Stimulated activated CD4-positive, alpha-beta T cell treated with anti-CD3 and anti-CD28 coated beads, Interleukin-1b, Interleukin-23, amount 100 ng/mL, for 1 hour (primary cell): ENCODE results near the gene ASS1.
"Not testable (repeated sequence)": the region's sequence is repeated elsewhere in the genome, so short reads cannot be mapped to it uniquely, and the experiment has no call there.

Experiments used
- DNase-seq, 2 donors: peaks; one replicate each; pipeline ENCODE4 v3.0.0-alpha.2; 2020; ENCODE audit warnings: low read depth in 2 of 2

Gene ASS1

GRCh38 chr9:130444565-130445221 lies at the start of gene ASS1:
ASS1 (plus strand) TSS chr9:130444961; CDS start chr9:130452229, 7,268 bp downstream.
- DNase-seq = peak; percentile 5 to 35

GRCh38 chr9:130395810-130396435 lies 48.8 kb upstream of the ASS1 start:
- DNase-seq = no peak

- DNase-seq = no peak
Observed at GRCh38 chr9:130396581-130396980, 48.2 kb upstream of the ASS1 start.

- DNase-seq = no peak
Observed at GRCh38 chr9:130398487-130399240, 46.1 kb upstream of the ASS1 start.

GRCh38 chr9:130399768-130400167 lies 45.0 kb upstream of the ASS1 start:
- no peak for DNase-seq

- no peak for DNase-seq
Observed at GRCh38 chr9:130400870-130401269, 43.9 kb upstream of the ASS1 start.

- not testable (repeated sequence) for DNase-seq
Observed at GRCh38 chr9:130401742-130402141, 43.0 kb upstream of the ASS1 start.

GRCh38 chr9:130402243-130402642 lies 42.5 kb upstream of the ASS1 start:
- DNase-seq = no peak

GRCh38 chr9:130402645-130403440 lies 41.9 kb upstream of the ASS1 start:
- DNase-seq = no peak

GRCh38 chr9:130405657-130406257 lies 39.0 kb upstream of the ASS1 start:
- no peak for DNase-seq

GRCh38 chr9:130406278-130406895 lies 38.4 kb upstream of the ASS1 start:
- DNase-seq = no peak

- no peak for DNase-seq
Observed at GRCh38 chr9:130407916-130408663, 36.7 kb upstream of the ASS1 start.

- no peak for DNase-seq
Observed at GRCh38 chr9:130408669-130409068, 36.1 kb upstream of the ASS1 start.

GRCh38 chr9:130409246-130409645 lies 35.5 kb upstream of the ASS1 start:
- no peak for DNase-seq

GRCh38 chr9:130410443-130410842 lies 34.3 kb upstream of the ASS1 start:
- DNase-seq = no peak

- DNase-seq = no peak
Observed at GRCh38 chr9:130411566-130411915, 33.2 kb upstream of the ASS1 start.

GRCh38 chr9:130414081-130414731 lies 30.6 kb upstream of the ASS1 start:
- DNase-seq = no peak

GRCh38 chr9:130414910-130415746 lies 29.6 kb upstream of the ASS1 start:
- DNase-seq = no peak

- no peak for DNase-seq
Observed at GRCh38 chr9:130417602-130418001, 27.2 kb upstream of the ASS1 start.
